22Rv1 (cell line): ENCODE measurements around the gene FCRL2.

Experiments
- H3K27ac ChIP-seq: fragments of 450-650 bp; 2 replicates; pipeline ENCODE4 v1.5.1; 2017
- ZFX ChIP-seq: fragments of 450-650 bp; IDR thresholded peaks from 2 replicates; pipeline ENCODE4 v1.6.1; 2017; ENCODE audit warnings: antibody characterized with exemption, borderline replicate concordance
- TF ChIP-seq, protein P1 (sequence below): fragments of 450-650 bp; IDR thresholded peaks from 2 replicates; pipeline ENCODE4 v1.5.1; 2017; ENCODE audit warnings: mild to moderate bottlenecking

FCRL2 gene, protein sequence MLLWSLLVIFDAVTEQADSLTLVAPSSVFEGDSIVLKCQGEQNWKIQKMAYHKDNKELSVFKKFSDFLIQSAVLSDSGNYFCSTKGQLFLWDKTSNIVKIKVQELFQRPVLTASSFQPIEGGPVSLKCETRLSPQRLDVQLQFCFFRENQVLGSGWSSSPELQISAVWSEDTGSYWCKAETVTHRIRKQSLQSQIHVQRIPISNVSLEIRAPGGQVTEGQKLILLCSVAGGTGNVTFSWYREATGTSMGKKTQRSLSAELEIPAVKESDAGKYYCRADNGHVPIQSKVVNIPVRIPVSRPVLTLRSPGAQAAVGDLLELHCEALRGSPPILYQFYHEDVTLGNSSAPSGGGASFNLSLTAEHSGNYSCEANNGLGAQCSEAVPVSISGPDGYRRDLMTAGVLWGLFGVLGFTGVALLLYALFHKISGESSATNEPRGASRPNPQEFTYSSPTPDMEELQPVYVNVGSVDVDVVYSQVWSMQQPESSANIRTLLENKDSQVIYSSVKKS

DNA sequence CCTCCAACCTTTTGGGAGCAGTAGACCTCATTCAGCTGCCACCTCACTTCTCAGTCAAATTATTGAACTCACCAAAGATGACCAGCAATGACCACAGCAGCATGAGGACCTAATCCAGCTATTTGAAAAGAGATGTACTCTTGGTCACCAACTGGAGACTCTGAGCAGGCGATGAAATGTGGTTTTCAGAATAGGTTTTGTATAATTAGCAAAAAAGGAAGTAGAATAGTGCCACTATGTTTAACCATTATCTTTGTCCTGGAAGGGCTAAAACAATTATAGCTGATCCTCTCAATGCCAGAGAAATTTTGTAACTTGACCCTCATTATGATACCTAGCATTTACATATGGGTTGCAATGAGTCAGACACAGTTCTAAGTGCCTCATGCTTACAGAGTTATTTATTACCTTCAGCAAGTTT, at the start of gene FCRL2:
Gene FCRL2, minus strand, starts transcription at position 162 of the 421 bp plus-strand sequence. Its CDS starts 59 bp downstream, at position 103.
- no peak within 1 kb of the TSS for H3K27ac ChIP-seq
- no peak for TF ChIP-seq ZFX
- TF ChIP-seq, protein P1, sequence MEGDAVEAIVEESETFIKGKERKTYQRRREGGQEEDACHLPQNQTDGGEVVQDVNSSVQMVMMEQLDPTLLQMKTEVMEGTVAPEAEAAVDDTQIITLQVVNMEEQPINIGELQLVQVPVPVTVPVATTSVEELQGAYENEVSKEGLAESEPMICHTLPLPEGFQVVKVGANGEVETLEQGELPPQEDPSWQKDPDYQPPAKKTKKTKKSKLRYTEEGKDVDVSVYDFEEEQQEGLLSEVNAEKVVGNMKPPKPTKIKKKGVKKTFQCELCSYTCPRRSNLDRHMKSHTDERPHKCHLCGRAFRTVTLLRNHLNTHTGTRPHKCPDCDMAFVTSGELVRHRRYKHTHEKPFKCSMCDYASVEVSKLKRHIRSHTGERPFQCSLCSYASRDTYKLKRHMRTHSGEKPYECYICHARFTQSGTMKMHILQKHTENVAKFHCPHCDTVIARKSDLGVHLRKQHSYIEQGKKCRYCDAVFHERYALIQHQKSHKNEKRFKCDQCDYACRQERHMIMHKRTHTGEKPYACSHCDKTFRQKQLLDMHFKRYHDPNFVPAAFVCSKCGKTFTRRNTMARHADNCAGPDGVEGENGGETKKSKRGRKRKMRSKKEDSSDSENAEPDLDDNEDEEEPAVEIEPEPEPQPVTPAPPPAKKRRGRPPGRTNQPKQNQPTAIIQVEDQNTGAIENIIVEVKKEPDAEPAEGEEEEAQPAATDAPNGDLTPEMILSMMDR = no peak

DNA sequence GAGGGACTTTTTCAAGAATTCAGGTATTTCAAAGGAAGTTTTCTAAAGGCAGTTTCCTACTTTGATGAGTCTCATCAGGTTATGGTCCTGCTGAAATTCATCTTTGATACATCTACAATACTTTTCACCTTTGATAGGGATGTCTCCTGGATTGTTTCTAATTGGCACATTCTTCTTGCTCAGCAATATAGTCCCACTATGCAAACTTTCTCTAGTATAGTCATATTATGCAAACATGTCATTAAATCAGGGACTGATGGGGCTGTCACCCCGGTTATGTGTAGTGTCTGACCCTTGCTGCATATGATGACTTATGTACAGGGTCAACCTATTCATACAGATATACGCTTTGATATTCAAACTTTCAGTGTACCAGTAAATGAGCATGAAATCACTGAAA, 43.4 kb upstream of the FCRL2 start:
- no peak for TF ChIP-seq ZFX
- H3K27ac ChIP-seq = no peak overlapping the region

DNA sequence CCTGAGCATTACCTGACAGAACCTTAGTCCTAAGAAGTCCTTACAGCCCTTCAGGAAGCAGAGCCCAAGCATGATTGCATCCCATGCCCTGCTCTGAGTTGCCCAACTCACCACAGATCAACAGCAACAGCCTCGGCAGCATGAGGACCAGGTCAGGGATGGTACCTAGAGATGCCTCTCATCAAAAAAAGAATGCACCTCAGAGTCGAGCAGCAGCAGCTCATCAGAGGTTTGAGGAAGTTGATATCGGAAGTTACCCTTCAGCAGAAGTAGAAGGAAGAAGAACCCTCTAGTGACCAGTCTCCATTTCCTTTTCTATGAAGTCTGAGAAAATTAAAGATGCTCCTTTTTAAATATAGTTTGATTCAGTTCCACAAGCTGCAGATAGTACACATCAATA, 43.0 kb upstream of the FCRL2 start, which contains the start of gene FCRL1:
Gene FCRL1, minus strand, starts transcription at position 225 of the 400 bp plus-strand sequence. Its CDS starts 83 bp downstream, at position 142.
- no peak for TF ChIP-seq ZFX
- TF ChIP-seq, protein P1 = no peak
- no peak within 1 kb of the TSS for H3K27ac ChIP-seq

DNA sequence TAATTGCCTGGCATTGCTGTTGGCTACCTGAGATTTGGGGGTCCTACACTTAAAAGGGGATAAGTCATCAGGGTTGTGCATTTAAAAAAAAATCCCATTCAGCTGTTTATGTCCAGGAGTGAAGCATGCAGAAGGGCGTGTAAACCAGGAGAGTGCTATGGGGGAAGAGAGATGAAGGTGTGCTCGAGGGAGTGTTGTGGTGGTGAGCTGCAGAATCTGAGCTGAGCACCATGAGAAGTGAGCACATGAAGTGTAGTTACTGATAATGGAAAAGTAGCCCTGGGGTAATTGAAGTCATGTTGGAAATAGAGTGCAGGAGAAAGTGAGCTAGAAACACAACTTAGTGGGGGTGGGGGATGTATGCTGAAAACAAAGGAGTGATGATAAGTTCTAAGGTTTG, 42.3 kb upstream of the FCRL2 start:
- H3K27ac ChIP-seq = no peak overlapping the region
- TF ChIP-seq, protein P1 = no peak
- no peak for TF ChIP-seq ZFX

DNA sequence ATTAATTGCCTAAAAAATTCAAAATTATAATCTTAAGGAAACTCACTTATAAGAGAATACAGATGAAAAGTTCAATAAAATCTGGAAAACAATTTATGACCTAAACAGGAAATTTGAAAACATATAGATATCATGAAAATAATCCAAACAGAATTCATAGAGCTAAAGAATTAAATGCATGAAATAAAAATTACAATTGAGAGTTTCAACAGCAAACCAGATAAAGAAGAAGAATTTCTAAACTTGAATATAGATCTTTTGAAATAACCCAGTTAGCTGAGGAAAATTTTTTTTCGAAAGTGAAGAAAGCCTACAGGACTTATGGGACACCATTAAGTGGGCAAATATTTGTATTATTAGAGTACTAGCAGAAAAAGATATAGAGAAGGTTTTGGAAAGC, 36.3 kb upstream of the FCRL2 start:
- TF ChIP-seq, protein P1 = no peak
- no peak for TF ChIP-seq ZFX
- H3K27ac ChIP-seq = no peak overlapping the region

DNA sequence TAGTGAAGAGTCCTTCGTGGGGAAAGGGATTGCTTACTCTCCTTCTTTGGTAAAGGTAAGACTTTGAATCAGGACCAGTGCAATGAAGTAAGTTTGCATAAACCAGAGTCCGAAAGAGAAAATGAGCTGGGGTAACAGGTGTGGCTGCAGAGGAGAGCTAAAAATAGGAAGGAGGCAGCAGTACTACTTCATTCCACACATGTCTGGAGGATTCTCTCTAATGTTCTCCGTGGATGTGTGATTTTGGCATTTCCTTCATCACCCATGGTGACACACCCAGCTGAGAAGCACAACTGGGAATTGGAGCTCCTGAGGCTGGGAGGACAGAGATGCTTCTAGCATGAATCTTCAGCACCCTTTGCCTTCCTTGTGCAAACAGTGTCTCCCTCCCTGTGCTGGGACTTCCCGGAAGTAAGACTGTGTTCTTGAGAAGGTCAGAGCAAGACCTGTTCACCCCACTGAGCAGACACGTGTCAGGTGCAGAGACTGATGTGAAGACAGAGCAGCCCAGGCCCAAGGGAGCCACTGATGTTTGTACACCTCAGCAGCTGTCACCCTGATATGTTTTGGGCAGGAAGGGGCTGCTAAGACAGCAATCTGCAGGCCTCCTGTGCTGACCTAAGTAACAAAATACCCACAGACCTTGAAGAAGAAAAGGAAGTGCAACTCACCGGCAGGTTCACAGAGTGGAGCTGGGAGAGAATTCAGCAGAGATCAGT, 29.7 kb upstream of the FCRL2 start:
- no peak for TF ChIP-seq ZFX
- TF ChIP-seq, protein P1 = no peak
- H3K27ac ChIP-seq = no peak overlapping the region

DNA sequence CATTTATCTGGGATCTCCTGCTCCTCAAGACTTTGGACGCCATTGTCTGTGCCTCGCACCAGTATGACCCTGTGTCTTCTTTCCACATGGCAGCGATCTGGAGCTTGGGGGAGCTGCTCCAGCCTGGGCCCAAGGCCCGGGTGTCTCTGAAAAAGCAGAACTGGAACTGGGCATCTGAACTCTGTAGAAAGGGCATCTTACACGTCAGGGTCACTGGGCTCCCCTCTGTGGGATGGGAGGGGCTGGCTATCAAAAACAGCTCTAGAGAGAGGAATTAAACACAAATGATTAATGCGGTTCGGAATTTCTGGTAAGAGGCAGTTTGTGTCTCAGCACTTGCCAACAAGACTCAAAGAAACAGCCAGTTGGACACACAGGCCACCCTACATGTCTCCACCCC, 26.9 kb upstream of the FCRL2 start:
- TF ChIP-seq, protein P1 = no peak
- no peak for TF ChIP-seq ZFX
- H3K27ac ChIP-seq = no peak overlapping the region
